RCC 7860 (cell line): ENCODE data around the gene NCF2.

ENCODE experiments used
- DNase-seq: peaks from one replicate; pipeline ENCODE4 v3.0.0-alpha.2; 2015; ENCODE audit warnings: low spot score
- FAIRE-seq: peaks from 2 replicates; lab custom pipeline; 2012; peaks lifted over from hg19 to GRCh38; lab: Jason Lieb, UNC

Gene NCF2

DNA sequence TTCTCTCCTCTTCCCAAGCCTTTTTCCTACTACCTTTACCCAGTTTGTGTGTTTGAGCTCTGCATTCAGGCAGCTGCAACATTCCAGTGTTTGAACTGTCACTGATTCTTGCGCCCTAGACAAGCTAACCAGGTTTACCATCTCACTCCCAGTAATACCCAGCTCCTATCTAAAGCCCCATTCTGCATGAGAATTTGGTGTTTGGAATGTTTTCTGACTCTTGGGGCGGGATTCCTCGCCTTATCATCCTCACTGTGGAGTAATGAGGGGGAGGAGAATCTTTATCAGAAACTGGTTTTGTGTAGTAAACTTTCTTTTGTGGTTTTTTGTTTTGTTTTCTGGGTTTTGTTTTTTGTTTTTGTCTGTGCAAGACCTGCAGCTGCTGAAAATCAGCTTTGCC, 36.5 kb downstream of the NCF2 start:
- DNase-seq, result no peak
- FAIRE-seq, result no peak

DNA sequence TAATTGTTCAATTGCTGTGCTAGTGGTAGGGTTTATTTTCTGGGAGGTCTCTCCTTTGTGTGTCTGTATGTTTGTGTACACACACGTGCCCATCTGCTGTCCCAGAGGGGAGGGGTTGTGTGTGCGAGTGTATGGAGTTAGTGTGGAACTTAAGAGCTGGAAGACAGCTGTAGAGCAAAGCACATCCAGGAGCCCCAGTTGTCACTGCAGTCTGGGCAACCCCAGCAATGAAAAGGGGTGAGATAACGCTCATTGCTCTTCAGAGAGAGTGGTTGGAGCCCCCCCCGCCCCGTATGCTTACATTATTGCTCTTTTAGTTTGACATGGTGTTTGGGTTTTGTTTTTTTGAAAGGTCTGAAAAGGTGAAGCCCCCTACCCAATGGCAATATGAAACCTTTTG, 36.9 kb downstream of the NCF2 start:
- FAIRE-seq (no peak), DNase-seq (no peak)

DNA sequence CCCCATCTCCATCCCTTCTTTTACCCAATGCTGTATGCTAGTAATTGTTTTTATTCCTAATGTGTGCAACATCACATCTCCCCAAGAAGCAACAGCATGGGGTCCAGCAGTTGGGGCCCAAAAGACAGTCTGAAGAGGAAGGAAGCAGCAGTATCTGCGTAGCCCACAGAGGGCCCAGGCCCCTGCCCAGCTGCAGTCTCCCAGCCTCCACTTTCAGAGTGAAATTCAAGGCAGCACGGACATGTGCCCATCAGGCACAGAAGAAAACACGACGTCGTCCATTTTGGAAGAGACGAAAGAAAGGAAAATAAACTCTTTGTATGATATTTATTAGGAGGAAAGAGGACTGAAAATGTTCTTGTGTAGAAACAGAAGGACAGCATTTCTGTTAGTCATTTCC, 37.4 kb downstream of the NCF2 start:
- DNase-seq (no peak), FAIRE-seq (no peak)

DNA sequence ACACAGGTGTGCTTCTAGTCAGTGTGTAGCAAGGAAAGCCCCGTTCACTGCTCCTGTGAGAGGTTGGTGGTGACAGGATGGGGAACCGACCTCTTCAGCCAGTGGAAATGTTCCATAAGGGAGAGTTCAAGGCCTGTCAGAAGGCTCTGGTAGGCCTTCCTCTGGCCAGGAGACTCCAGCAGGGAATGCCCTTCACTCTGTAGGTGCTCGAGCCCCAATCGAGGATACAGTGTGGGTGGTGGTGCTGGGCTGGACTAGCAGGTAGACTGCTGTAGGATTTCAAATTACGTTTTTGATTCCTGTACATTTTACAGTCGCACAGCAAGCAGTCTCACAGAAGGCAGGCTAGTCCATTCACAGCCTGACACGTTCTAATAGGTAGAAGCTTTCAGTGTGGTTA, 37.8 kb downstream of the NCF2 start:
- FAIRE-seq (no peak), DNase-seq (no peak)

DNA sequence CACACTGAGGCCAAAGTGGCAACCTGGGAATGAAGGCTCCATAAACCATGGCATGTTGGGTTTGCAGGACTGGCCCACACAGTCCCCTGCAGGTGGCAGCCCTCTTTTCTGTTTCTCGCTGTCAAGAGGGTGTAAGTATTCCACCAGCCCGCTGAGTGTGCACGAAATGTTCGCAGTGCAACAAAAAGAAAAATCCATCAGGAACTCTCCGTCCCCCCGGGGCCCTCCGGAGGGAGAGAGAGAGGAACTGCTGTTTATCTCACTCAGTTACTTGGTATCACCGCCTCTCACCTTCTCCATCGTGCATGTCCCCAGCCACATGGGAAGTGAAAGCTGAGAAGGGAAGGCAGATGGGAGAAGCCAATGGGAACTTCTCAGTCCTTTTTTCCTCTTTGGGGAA, 38.3 kb downstream of the NCF2 start:
- DNase-seq, result no peak
- no peak for FAIRE-seq

DNA sequence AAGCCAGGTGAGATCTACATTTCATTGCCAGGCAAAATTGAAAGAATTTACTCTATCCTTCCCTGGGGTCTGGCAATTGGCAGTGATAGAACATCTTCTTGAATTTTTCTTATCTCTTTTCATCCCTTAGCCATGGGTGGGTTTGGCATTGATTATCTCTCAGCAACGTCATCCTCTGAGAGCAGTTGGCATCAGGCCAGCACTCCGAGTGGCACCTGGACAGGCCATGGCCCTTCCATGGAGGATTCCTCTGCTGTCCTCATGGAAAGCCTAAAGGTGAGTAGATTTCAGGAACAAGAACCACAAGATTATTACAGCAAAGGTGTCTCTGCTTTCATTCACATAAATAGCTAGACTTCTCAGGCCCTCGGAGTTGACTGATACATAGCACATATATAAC, 39.3 kb downstream of the NCF2 start:
- FAIRE-seq (no peak), DNase-seq (no peak)

DNA sequence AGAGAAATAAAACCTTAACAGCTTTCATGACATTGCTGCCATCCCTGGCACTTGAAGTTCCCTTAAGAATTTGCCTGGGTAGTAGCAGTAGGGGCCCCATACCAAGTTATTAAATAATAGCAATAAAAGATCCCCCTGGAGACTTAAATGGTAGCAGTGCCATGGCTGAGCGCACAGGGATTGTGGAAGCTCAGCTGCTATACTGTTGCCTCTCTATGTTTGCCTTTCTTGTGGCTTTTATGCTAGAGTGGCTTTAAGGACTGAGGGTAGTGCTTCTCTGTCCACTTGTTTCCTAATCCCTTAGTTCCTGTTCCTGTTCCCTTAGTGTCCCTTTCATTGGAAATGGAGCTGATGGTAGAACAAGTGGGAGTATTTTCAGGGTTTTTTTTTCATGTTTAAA, 42.1 kb downstream of the NCF2 start:
- FAIRE-seq, result peak; percentile 92
- DNase-seq, result peak; percentile 78

DNA sequence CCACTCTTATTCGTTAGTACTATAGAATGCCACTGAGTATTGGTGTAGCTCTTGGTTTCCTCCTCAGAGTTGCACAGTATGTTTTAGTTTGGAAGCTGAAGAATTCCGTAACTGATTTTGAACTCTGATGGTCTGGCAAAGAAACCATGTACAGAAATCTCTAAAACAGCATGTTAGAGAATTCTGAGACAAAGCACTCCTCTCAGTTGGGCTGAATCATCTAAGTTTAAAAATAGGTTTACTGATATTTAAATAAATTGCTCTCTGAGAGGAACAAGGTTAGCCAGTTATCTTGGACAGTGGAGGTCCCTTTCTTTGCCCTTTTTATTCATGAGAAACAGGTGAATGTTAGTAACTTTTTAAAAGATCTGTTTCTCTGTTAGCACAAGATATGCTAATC, 43.8 kb downstream of the NCF2 start:
- DNase-seq (no peak), FAIRE-seq (no peak)

DNA sequence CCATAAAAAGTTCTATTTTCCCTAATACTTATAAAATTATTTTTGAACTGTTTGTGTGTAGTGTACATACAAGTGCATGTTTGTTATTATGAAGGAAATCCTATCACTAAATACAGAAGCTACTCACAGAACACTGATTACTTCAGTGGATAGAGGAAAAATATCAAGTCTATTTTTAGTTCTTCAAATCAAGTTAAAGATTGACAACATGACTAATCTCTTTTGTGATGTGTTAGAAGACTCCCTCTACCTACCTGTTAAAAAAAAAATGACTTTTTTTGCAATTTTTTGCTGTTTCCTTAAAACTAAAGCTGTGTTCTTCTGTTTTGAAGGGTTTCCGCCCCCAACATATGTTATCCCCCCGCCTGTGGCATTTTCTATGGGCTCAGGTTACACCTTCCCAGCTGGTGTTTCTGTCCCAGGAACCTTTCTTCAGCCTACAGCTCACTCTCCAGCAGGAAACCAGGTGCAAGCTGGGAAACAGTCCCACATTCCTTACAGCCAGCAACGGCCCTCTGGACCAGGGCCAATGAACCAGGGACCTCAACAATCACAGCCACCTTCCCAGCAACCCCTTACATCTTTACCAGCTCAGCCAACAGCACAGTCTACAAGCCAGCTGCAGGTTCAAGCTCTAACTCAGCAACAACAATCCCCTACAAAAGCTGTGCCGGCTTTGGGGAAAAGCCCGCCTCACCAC, 45.5 kb downstream of the NCF2 start:
- DNase-seq (peak; percentile 50), FAIRE-seq (peak; percentile 65)

DNA sequence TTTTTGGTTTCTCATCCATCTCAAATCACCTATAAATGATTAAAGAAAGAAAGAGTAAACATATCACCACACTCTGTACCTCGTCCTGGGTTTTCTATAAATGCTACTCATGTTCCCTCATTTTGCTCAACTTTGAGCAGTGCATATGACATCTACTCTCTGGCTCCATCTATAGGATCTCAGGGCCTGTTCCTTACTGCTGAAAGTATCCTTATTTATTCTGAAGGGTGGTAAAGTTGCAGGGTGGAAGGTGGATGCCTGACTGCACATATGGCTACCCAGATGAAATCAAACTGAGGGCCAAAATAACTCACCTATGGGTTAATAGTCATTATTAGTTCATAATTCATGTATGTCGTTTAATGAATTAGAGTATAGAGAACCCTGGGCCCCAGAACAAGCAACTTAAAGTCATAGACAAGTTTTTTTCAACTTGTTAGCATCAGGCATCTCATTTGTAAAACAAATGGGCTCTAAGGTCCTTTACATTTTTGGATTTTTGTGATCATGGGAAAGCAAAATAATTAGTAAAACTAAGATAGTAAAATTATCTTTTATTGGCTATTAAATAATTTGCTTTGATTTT, 46.5 kb downstream of the NCF2 start:
- DNase-seq (peak; percentile 50), FAIRE-seq (peak; percentile 72)

DNA sequence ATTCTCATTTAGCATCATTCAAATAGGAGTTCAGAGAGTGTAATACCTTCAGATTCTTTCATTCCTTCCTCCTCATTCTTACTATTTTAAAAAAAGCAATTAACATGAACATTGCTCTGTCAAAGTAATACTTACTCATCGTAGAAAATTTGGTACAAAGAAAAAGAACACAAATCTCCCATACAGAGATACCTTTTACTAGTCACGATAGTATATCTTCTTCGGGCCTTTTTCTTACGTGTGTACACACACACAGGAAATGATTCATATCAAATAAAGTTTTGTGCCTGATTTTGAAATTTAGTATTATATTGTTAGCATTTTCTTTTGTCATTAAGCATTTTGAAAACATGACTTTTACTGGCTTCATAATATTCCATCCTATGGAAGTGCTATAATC, 52.9 kb downstream of the NCF2 start:
- no peak for DNase-seq
- no peak for FAIRE-seq

DNA sequence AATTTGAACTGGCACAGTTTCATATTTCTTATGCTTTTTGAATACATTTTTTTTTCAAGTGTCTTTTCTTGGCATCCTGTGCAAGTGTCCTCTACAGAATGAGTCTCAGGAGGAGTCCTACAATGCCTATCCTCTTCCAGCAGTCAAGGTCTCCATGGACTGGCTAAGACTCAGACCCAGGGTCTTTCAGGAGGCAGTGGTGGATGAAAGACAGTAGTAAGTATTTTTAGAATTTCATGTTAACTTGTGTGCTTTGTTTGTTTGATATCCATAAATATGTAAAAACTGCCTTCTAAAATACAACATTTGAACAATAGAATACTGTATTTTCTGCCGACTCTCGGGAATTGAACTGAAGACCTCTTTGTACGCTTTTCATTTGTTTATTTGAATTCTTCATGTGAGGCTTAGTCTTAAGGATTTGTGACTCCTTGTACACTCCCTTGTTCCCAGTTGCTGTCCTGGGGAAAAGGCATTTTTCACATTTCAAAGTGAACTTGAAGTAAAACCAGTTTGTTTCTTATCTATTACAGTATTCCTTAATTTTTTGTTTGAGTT, 56.6 kb downstream of the NCF2 start:
- FAIRE-seq, result no peak
- no peak for DNase-seq

DNA sequence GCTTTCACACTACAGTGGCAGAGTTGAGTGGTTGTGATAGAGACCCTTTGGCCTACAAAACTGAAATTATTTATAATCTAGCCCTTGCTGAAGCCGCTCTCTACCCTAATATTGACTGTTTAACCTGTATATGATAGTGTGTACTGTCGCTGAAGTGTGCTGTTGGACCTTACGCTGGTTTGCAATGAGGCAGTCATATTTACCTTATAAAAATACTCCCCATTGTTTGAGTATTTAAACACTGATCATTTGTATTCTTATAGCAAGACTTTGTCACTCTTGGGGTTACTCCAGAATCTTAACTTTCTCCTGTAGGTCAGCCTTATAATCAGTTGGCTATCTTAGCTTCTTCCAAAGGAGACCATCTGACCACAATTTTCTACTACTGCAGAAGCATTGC, 61.7 kb downstream of the NCF2 start:
- no peak for FAIRE-seq

DNA sequence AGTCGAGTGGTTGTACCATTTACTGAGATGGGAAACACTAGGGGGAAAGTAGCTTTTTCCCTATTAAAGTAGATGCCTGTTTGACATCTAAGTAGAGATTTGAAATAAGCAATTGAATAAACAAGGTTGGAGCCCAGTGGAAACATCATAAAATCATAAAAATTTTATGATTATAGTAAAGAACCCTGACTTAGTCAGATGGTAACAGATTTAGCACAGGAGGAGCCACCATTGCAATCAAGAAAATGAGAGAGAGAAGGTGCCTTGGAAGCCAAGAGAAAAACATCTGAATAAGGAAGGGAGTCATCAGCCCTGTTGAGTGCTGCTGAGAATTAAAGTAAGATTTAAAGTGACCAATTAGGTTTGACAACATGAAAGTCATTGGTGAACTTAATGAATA, 68.2 kb downstream of the NCF2 start:
- DNase-seq (no peak), FAIRE-seq (no peak)

More for the DNA sequence above, 61.7 kb downstream of the NCF2 start:
- no peak for DNase-seq

DNA sequence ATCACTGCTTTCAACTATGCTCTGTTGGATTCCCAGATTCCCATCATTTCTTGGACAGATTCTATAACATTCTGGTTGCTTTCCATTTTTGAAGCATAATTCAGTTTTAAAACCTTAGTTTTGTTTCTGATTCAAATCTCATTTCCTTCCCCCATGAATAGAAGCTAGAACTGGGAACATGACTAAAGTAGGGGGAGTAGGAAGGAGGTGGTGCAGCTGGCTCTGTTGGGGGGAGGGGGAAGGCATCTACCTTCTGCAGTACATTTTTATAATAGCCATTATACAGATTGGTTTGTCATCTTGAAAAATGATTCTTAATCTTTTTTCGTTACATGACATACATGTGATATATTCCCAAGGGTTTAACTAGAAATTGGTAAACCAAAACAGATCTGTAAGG, 69.9 kb downstream of the NCF2 start:
- DNase-seq, result no peak
- FAIRE-seq, result no peak

DNA sequence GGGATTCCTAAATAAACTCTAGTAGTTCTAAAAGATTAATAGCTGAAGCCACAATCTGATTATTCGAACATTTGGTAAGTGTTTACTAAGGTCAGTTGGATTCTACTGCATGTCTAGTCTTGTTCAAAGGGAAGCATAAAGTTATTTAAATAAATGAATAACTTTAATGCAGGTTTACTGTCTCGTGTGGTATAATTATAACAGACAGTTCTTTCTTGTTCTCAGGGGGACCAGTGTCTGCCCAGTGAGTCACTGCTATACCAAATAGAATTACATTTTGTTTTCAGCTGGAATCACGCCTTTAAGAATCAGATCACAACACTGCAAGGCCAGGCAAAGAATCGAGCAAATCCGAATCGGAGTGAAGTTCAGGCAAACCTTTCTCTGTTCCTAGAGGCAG, 72.9 kb downstream of the NCF2 start:
- FAIRE-seq (no peak), DNase-seq (no peak)

DNA sequence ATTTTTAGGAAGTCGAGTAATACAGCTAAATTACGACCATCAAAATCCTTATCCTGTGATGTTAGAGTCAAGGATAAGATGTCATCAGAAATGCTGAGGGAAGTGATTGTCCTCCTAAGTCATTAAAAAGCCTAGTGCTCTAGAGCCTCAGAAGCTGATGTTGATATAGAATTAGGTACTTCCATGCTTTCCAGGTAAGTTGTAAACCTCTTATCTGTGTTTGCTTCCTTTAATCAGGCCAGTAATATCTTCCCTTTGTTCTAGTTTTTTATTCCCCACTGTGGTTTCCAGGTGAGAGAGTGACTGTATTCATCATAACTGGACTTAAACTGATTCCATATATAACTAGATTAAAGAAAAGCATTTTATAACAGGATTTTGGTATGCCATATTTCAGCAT, 73.5 kb downstream of the NCF2 start:
- DNase-seq, result no peak
- no peak for FAIRE-seq

DNA sequence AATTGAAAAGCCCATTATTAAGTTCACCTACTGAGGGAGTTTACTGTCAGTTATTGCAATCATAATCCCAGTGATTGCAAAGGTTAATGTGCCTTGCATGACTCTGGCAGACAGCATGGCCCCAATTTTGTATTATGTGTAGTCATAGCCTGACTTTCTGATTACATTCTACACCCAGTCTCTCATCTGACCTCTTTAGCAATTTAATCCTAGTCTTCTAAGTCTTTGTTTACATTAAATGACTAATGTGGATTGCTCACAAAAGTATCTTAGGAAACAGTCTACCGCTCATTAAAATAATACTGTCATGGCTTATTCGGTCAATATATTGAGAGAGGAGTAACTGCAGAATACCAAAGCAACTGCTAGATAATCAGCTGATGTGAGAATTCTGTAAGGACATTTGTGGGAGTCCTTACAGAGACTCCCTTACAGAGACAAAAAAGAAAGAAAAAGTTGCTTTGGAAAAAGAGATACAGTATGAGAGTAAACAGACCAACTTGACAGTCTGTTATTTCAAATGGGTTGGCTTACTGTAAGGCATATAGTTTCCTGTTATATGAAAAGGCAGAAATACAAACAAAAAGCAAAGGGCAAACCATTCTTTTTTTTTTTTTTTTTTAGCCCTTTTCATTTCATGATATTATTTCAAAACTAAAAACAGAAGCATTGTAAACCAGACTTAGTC, 75.1 kb downstream of the NCF2 start:
- peak; percentile 25 for FAIRE-seq
- peak; percentile 52 for DNase-seq

DNA sequence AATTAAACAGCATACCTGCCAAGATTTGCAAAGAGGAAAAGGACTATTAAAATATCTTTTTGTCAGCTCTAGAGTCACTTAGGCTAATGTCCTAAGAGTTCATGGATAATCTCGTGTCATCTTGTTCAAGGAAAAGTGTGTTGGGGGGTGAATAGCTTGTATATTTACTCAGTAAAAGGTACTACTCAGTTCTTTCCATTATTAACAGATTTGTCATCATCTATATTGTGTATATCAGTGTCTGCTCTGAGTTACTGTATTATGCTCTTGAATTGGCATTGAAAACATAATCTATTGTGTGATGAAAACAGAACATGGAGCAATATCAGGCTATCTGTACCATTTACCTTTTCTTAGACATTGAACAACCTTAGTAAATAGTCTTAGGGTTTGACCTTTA, 76.0 kb downstream of the NCF2 start:
- DNase-seq (no peak), FAIRE-seq (peak; percentile 40)

DNA sequence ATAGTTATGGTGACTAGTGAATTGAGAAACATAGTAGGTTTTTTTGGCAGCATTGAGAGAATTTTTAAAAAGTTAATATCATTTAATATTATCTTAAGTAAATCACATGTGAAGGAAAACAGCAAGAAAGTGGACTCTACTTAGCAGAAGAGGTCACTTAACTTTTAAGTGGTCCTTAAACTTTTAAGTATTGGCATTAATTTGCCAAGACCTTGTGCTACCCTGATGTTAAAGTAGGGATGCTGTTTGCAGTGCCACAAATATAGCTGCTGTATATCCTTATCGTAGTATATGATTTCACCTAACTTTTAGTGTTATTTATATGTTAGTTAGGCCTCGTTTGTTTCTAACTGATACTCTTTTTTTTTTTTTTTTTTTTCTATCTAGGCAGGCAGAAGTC, 77.8 kb downstream of the NCF2 start:
- FAIRE-seq (no peak), DNase-seq (no peak)

DNA sequence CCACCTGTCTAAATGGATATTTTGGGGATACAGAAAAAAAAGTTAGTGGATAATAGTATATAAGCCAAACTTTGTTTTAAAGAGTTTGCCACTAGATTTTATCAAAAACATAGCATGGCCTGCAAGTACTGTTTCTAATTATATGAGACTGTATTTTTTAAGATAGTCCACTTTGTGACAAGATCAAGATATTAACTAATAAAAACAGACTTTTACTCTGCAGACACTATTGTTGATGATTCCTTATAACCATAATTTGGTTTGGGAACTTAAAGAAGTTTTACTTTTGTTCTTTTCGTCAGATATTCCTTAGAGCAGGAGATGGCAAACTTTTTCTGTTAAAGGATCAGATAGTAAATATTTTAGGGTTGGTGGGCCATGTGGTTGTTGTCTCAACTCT, 81.6 kb downstream of the NCF2 start:
- no peak for FAIRE-seq
- DNase-seq, result no peak

DNA sequence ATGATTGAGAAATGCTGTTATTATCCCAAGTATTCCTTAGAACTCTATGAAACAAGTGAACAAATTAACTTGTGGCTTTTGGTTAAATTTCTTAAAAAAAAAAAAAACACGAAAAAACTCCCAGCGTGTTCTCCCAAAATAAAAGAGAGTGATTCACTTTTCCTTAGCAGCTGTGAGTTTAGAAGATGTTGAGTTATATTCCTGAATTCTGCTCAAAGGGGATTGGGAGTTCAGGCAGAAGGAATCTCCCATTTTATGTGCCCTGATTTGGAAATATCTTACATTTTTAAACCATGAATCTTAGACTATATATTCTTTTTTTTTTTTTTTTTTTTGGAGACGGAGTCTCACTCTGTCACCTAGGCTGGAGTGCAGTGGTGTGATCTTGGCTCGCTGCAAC, 83.7 kb downstream of the NCF2 start:
- FAIRE-seq (no peak), DNase-seq (no peak)
